DMS79 treated with DMSO at 0.1 percent for 48 hours (cell line): ENCODE results near the gene RAB6D.
"Not testable (repeated sequence)": the region's sequence is repeated elsewhere in the genome, so short reads cannot be mapped to it uniquely, and the experiment has no call there.

ENCODE experiments used
- DNase-seq: peaks from one replicate; lab custom pipeline; 2025; lab: John Stamatoyannopoulos, UW

Gene RAB6D

GRCh38 chr2:131365452-131365851 is 1.5 kb upstream of the RAB6D start:
- DNase-seq, result no peak

- not testable (repeated sequence) for DNase-seq
Measured at GRCh38 chr2:131363213-131363612, 755 bp downstream of the RAB6D start.

- not testable (repeated sequence) for DNase-seq
Measured at GRCh38 chr2:131361773-131362172, 2.2 kb downstream of the RAB6D start.

GRCh38 chr2:131353167-131353697 is 10.7 kb downstream of the RAB6D start:
- not testable (repeated sequence) for DNase-seq

- no peak for DNase-seq
Measured at GRCh38 chr2:131349021-131349420, 14.9 kb downstream of the RAB6D start.

GRCh38 chr2:131347035-131347434 is 16.9 kb downstream of the RAB6D start:
- DNase-seq, result not testable (repeated sequence)

- DNase-seq, result not testable (repeated sequence)
Measured at GRCh38 chr2:131339307-131339706, 24.7 kb downstream of the RAB6D start.

GRCh38 chr2:131335319-131335718 is 28.6 kb downstream of the RAB6D start:
- peak; percentile 13 for DNase-seq

- not testable (repeated sequence) for DNase-seq
Measured at GRCh38 chr2:131332709-131333108, 31.3 kb downstream of the RAB6D start.

- peak; percentile 3 for DNase-seq
Measured at GRCh38 chr2:131331000-131331399, 33.0 kb downstream of the RAB6D start.

- no peak for DNase-seq
Measured at GRCh38 chr2:131322209-131322608, 41.8 kb downstream of the RAB6D start.

- DNase-seq, result not testable (repeated sequence)
Measured at GRCh38 chr2:131321344-131321743, 42.6 kb downstream of the RAB6D start.

- DNase-seq, result not testable (repeated sequence)
Measured at GRCh38 chr2:131311001-131311400, 53.0 kb downstream of the RAB6D start.
